CD4-positive, alpha-beta T cell treated with Interleukin-2 at 100 ng/mL for 4 hours (primary cell): Measurements from ENCODE around the gene ARPC4.

Experiments
- DNase-seq: peaks from one replicate; pipeline ENCODE4 v3.0.0-alpha.2; 2020; ENCODE audit warnings: low spot score

The ARPC4 gene

DNA sequence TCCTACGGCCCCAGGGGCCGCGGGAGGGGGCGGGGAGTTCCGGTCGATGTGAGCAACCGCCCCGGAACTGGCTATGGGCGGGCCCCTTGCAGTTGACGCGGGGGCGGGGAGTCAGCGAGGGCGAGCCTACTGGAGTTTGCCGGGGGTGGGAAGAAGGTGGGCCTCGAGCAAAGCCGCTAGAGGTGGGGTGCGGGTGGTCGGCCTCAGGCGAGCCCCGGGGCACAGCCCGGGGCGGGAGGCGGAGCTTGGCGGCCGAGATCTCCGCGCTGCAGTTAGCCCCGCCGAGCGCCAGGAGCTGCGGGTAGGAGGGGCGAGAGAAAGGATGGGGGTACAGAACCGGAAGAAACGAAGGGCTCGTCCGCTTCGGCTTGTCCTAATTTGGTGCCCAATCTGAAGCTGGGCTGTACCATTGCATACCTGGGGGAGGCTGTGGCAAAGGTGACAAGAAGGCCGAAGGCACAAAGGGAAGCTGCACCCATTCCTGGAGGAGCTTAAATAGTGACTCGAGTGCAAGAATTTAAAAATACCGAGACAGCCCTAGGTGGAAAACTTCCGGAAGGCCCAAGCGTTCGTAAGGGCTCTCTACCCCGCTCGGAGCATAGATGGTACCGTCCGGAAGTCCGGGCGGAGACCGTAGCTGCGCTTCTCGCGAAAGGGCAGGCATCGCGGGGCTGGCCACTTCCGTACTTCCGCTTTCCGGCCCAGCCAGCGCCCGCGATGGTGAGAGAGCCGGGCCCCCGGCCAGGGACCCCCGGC is at the start of gene ARPC4, which contains the start of gene TADA3:
ARPC4 (plus strand) TSS at position 678 of the 756 bp plus-strand sequence; CDS start at position 718, 40 bp downstream.
TADA3 (minus strand) TSS at position 69 of the 756 bp plus-strand sequence. CDS start 1,007 bp downstream, outside the sequence.
- DNase-seq = peak; percentile 92

DNA sequence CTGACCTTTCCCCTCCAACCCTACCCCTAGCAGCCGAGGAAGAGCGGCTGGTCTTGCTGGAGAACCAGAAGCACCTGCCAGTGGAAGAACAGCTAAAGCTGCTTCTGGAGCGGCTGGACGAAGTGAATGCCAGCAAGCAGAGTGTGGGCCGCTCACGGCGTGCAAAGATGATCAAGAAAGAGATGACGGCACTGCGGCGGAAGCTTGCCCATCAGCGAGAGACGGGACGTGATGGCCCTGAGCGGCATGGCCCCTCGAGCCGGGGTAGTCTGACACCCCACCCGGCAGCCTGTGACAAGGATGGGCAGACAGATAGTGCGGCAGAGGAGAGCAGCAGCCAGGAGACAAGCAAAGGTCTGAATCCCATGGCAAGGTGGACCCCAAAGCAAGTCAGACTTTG is 49.3 kb upstream of the ARPC4 start:
- DNase-seq = no peak

DNA sequence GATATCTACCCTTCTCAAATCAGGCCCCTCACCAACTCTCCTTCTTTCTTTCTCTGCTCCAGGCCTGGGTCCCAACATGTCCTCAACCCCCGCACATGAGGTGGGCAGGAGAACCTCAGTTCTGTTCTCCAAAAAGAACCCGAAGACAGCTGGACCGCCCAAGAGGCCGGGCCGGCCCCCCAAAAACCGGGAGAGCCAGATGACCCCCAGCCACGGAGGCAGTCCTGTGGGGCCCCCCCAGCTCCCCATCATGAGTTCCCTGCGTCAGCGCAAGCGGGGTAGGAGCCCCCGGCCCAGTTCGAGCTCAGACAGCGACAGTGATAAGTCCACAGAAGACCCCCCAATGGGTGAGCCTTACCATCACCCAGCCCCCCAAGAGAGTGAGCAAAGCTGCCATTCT is 48.7 kb upstream of the ARPC4 start:
- DNase-seq = no peak

DNA sequence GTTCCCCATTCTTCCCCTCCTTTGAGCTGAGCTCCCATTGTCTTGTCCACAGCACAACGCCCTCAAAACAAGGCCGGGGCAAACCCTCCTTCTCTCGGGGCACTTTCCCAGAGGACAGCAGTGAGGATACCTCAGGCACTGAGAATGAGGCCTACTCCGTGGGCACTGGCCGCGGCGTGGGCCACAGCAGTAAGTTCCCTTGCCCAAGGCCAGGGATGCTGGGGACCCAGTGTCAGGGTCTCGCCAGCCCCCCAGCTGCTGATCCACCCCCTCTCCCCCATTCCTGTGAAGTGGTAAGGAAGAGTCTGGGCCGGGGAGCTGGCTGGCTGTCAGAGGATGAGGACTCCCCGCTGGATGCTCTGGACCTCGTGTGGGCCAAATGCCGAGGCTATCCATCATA is 47.4 kb upstream of the ARPC4 start:
- DNase-seq = no peak

DNA sequence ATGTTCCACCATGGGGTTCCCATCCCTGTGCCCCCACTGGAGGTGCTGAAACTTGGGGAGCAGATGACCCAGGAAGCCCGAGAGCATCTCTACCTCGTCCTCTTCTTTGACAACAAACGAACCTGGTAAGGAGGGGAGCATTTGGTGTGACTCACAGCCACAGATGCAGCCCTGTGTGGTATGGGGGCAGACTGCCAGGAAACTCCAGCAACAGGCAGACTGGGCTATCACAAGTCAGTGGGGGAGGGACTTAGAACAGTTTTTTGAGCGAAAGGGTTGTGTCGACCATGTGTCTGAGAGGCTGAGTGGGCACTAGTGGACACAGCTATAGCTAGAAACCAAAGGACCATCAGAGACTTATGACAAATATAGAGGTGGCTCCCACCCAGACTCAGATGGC is 46.6 kb upstream of the ARPC4 start:
- no peak for DNase-seq

DNA sequence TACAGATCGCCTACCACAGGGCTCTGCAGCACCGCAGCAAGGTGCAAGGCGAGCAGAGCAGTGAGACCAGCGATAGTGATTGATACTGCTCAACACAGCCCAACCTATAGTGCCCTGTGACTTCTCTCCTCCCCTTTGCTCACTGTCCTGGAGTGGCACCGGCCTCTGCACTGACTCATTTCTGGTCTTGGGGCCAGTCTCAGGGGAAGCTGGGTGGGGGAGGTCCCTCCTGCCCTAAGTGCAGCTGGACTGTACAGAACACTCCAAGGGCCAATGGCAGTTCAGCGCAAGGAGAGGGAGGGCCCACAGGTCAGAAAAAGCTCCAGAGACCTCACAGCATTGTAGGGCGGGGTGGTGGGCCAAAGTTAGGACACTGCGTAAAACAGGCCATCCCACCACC is 45.6 kb upstream of the ARPC4 start:
- DNase-seq = no peak

DNA sequence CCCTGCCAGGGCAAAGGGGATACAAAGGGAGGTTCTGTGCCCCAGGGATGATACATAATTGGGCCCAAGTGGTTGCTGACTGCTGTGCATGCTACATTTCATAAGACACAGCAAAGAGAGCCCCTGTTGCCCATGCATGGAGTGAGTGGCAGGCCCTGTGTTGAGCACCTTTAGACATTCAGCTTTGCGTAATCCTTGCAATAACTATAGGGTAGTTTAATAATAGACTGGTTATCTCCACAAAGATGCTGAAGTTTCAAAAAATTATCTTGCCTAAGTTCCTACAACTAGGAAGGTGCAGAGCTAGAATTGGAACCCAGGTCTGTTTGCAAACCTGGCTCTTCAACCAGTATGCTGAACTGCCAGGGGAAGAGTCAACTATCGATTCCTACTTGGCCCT is 44.9 kb upstream of the ARPC4 start:
- DNase-seq = no peak

DNA sequence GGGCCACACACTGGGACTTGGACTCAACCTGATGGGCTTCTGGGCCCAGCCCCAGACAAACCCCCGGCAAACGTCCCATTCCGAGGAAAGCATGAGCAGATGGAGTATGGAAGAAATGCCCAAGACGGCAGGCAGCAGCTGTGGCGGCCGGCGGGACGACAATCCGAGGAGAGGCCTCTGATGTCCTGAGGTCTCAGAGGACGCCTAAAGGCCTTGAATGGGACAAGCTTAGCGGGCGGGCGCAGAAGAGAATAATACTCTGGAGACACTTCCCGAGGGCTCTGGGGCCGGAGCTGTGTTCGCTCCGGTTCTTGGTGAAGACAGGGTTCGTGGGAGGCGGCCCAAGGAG is 43.6 kb upstream of the ARPC4 start:
- DNase-seq = no peak

DNA sequence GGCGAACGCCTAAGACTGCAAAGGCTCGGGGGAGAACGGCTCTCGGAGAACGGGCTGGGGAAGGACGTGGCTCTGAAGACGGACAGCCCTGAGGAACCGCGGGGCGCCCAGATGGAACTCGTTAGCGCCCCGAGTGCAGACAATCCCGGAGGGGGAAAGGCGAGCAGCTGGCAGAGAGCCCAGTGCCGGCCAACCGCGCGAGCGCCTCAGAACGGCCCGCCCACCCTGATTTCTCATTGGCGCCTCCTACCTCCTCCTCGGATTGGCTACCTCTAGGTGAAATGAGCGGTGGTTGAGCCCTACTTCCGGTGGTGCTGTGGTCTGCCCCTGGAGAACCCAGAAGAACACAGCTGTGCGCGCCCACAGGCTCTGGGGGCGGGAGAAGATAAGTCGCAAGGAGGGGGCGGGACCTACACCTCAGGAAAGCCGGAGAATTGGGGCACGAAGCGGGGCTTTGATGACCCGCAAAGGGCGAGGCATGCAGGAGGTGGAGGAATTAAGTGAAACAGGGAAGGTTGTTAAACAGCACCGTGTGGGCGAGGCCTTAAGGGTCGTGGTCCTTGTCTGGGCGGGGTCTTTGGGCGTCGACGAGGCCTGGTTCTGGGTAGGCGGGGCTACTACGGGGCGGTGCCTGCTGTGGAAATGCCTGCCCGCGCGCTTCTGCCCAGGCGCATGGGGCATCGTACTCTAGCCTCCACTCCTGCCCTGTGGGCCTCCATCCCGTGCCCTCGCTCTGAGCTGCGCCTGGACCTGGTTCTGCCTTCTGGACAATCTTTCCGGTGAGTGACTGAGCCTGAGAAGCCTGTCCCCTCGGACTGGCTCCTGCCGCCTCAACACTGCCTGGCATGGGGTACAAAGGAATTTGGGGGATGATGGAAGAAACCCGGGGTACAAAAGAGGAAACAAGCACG is 43.0 kb upstream of the ARPC4 start, which contains the start of gene OGG1:
OGG1 (plus strand) TSS at position 308 of the 911 bp plus-strand sequence; CDS start at position 643, 335 bp downstream.
- peak; percentile 96 for DNase-seq

DNA sequence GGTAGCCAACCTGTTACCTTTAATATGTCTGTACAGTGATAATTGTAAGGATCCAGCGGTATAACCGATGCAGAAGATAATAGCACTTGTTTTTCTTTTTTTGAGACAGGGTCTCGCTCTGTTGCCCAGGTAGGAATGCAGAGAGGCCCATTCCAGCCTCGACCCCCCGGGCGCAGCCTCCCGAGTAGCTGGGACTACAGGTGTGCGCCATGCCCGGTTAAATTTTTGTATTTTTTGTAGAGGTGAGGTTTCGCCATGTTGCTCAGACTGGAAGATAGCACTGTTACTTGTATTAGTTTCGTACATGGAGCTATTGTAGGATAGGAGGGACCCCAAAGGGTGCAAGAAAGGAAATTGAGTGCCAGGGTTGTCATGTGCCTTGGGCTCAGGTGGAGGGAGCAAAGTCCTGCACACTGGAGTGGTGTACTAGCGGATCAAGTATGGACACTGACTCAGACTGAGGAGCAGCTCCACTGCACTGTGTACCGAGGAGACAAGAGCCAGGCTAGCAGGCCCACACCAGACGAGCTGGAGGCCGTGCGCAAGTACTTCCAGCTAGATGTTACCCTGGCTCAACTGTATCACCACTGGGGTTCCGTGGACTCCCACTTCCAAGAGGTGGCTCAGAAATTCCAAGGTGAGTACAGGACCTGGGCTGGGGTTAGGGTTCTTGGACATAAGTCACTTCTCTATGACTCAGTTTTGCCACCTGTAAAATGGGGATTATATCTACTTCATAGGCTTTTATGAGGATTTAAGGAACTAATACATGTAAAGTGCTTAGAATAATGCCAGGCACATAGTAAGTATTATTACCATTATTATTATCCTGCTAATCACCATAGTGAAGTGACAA is 42.1 kb upstream of the ARPC4 start:
- DNase-seq = no peak

DNA sequence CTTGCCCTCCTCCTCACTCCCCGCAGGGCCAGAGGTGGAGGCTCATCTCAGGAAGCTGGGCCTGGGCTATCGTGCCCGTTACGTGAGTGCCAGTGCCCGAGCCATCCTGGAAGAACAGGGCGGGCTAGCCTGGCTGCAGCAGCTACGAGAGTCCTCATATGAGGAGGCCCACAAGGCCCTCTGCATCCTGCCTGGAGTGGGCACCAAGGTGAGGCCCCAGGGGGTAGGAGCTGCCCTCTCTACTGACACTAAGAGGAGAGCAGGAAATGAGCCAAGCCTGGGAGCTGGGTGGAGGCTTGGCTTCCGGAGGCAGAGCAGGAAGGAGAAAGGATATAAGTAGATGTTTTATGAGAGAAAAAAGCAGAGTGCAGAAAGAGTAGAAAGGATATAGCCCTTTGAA is 38.2 kb upstream of the ARPC4 start:
- no peak for DNase-seq

DNA sequence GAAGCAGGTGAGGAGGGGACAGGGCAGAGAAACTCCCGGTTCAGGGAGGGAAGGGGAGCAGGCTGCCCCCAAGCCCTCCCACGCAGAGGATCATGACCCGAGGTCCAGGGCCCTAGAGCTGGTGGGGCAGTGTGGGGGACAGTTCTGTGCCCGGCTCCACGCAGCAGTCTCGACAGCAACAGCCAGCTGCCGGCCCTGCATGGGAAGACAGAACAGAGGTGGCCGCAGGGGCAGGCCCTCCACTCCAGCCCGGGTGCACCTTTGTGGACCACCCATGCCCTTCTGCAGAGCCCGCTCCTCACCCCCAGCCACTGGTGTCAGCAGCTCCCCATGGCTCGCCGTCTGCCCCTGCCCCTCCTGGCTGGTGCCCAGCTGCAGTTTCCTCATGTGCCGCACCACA is 35.5 kb upstream of the ARPC4 start:
- no peak for DNase-seq

DNA sequence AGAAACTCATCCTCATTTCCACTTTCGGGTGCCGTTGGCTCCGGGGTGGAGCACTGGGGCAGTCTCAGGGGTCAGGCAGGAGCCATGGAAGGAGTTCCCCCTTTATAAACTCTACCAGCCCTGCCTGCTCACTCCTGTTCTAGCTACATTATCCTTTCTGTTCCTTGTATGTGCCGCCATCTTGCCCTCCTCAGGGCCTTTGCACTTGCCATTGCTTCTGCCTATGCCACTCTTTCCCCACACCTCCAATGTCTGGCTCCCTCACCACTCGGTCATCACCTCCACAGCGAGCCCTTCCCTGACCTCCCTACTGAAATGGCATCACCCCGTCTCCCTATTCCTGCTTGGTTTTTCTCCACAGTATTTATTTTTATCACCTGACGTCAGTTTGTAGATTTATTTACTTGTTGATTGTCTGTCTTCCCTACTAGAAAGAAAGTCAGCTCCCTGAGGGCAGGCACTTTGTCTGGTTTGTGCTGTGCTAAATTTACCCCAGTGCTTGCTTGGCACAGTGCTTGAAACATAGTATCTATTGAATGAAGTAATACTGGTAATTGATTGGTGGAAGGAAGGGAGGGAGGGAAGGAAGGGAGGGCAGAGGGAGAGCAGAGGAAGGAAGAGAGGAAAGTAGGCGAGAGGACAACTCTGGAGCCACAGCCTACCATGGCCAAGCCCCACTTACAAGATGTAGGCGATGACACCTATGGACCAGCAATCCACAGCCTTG is 31.9 kb upstream of the ARPC4 start:
- DNase-seq = no peak

DNA sequence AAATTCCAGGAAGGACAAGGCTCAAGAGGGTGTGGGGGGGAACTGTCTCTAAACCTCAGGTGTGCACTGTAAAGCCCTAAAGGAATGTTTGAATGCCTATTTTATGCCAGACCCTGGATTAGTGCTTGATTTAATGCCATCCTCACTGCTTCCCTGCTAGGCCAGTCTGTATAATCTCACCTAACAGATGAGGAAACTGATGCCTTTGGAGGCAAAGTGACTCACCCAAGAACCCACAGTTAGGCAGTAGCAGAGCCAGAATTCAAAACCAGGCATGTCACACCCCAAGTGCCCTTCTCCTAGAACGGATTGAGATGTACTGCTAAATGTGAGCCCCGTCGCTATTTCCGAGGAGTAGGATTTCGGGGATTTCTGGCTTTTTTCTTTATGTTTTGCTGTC is 31.0 kb upstream of the ARPC4 start:
- no peak for DNase-seq

DNA sequence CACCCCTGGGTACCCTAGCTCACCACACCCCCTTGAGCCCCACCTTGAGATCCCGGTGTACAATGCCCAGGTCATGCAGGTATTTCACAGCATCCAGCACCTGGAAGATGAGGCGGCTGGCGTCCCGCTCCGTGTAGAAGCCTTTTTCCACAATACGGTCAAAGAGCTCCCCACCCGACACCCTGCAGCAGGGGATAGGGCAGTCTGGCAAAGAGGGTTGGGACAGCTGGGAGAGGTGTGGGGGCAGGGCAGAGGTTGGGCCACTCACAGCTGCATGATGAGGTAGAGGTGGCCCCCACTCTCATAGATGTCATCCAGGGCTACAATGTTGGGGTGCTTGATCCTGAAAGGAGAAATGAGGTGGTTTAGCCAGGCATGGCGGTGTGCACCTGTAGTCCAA is 30.0 kb upstream of the ARPC4 start:
- no peak for DNase-seq

DNA sequence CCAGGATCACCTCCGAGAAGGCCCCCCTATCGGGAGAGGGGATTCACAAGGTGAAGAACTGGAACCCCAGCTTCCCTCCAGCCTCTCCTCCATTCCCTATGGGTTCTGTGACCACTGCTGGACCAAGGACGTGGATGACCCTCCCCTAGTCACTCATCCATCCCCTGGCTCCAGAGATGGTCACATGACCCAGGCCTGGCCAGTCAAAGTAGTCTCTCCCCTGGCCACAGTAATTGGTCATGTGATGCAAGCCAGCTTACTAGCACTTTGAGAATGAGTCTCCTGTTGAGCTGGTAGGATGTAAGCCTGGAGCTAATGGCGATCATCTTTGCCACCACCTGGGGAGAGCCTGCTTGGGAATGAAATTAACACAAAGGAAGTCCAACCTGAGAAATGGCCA is 27.0 kb upstream of the ARPC4 start:
- DNase-seq = no peak

DNA sequence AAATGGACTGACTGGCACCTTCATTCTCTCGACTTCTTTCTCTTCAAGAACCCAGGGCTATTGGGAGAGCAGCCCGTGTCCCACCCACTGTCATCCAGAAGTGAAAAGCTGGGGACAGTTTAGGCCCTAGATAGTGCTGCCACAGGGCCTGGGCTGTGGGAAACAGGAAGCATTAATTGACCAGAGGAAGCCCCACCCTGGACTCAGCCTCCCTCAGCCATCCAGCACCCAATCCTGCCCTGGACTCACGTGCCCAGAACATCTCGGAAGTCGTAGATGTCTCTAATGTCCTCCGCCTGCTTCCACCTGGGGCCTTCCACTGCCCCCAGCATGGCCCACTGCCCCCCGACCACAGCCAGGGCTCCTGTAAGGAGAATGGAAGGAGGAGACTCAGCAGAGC is 25.5 kb upstream of the ARPC4 start:
- DNase-seq = no peak

DNA sequence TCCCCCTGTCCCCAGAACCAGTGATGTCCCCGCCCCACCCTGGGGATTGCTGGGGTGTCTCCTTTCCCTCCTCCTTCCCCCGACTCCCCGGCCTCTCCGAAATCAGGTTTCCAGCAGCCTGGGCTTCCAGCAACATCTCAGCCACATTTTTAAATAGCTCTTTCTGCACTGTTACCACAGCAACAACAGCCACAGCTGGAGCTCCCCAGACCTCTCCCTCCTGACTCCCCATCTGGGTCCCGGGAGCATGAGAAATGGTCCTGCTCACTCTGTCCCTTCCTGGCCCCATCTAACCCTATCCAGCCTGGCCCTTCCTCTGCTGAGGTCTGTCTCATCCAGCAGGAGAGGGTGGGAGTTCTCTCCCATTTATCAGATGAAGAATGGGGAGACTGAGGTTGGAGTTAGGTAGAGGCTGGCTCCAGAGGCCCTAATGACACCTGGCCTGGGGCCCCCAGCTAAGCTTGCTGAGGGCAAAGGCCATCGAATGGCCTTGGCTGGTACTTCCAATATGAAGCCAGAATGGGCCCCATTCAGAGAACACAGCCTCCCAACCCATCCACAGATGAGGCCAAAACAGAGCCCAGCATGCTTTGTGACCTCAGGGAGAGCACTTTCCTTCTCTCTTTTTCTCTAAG is 24.6 kb upstream of the ARPC4 start:
- no peak for DNase-seq

DNA sequence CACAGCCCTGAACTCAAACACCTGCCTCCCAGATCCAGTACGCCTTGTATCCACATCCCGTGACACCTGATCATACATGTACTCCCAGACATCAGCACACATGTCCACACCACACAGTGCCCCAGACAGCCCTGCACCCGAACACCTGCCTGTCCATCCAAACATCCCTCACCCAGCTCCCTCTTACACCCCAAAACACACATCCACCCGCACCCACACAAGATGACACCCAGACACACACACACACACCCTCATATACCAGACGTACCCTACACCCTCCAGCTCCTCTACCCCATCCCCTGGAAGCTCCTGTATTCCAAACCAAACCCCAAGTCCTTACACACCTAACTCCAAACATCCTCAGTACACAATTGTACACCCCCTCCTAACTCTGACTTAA is 23.9 kb upstream of the ARPC4 start:
- DNase-seq = no peak

DNA sequence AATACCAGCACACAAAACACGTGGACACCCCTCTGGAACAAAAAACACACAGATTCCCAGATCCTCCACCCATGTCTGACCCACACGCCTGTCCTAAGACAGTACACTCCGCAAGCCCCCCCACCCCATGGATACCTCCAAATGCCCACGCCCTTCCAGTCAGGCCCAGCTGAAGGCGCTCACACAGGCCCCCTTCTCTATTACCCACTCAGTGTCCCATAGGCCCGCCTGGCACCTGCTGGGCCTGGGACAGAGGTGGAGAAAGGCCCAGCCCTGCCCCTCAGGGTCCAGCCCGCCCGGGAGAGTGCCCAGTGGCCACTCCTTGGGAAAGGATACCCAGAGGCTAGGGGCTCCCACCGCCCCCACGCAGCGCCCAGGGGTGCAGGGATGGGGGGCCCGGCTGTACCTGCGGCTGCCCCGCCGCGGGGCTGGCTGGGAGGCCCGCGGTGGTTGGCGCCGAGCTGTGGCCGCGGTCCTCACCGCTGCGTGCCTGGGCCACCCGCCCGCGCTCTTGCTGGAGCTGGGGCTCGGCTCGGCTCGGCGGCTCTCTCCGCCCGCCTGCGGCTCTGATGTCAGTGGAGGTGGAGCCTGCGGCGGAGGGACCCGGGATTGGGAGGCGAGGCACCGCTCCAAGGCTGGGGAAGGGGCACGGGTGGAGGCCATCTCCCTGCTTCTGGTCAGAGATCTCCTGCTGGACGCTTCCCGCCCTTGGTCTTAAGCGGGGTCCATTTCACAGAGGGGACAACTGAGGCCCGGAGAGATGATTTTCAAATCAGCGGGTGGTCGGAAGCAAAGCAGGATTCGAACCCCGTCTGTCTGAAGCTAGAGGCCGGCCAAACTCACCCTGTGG is 23.2 kb upstream of the ARPC4 start, which contains the start of gene CAMK1:
CAMK1 (minus strand) TSS at position 522 of the 850 bp plus-strand sequence. CDS start 2,198 bp downstream, outside the sequence.
- peak; percentile 48 for DNase-seq
